Left lobe of liver (tissue), 2 donors: ENCODE results near the gene LRCH4. TPM values are rescaled to one million over a fixed set of nuclear protein-coding genes. Genes with fewer than 3 reads are reported as not detected.
"Not testable (repeated sequence)": the region's sequence is repeated elsewhere in the genome, so short reads cannot be mapped to it uniquely, and the experiment has no call there.

ENCODE experiments used
- ATAC-seq: fragments of 200-7000 bp; cut with Tn5 transposase; one replicate; pipeline ENCODE4 v1.9.1; 2020; ENCODE audit warnings: mild to moderate bottlenecking, moderate library complexity
- DNase-seq: peaks from one replicate; pipeline ENCODE4 v3.0.0-alpha.2; 2020; ENCODE audit warnings: low spot score
- total RNA-seq: library from RNA; stranded (reverse); gene quantifications from one replicate; pipeline ENCODE4 v1.2.1, GENCODE V29; 2021
- donor health status: DM: no; HTN: no; CAD: no; lungs with moderate emphysema.
- donor health status: DM: no; HTN: yes; CAD: no.

Gene LRCH4
- total RNA-seq, 1 donor from 2014 or later: 31.6 TPM

DNA sequence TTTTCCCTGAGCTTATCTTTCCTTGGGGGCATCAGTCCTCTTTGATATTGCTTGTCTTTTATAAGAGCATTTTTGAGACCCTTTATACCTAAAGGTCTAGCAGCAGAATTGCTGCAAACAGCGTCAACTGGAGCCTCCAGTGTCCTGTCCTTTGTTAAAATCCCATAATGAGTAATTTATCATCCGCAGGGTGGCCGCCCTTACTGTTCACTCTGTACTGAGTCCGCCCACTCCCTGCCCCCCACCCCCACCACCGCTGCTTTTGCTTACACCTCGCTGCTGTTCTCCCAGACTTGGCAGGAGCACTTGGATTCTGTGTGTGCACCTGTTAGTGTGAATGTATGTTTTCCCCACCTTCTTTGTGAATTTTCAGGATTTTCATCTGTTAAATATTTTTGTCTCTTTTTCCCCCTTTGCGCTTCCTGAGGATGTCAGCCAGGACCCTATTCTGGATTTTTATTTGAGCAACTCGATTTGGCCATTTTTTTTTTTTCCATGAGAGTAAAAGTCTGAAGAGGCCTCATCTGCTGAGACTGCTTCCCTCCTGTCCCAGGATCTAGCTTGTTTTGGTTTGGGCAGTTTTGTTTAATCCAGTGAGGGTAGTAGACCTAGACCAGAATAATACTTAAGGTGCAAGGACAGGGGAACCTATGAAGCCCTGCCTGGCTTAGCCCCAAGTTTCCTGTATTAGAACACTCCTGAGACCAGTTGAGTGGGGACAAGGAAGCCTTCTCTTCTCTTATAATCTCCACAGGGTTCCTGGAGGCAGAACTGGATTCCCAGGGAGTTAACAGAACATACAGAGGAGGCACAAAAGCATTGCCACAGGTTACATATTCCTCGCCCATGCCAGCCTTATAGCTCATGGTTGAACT lies 38.8 kb downstream of the LRCH4 start:
- DNase-seq (no peak), ATAC-seq (peak; percentile 6)

DNA sequence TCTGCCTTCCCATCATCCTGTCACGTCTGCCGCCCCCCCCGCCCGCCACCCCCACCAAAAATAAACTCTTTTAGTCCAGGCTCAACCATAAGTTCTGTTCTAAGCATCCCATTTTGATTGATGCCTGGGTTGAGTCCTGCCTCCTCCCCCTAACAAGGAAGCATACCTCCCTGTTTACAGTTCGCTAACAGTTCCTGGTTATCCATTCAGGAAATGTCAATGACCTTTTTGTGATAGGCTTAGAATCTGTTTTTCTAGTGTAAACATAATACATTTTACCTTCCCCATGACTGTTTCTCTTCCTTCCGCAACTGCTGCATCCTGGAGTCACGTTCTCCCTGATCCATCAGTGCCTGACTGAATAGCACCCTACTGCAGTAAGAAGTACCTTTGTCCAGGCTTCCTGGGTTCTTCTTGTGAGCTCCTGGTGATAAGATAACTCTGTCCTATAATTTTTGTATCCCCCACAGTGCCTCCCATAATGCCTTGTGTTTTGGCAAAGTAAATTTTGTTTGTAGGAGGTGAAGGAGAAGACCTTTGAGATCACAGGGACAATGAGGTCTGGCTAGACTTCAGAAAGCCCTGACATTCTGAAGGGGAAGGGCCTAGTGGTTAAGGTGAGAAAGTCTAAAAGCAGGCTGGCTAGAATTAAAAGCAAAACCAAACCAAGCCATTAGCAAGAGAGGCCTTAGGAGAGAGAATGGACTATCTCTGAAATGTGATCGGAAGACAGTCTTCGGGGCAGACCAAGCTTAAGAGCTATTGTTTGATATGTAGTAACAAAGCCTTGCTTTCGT lies 39.6 kb downstream of the LRCH4 start:
- no peak for DNase-seq
- peak; percentile 64 for ATAC-seq

DNA sequence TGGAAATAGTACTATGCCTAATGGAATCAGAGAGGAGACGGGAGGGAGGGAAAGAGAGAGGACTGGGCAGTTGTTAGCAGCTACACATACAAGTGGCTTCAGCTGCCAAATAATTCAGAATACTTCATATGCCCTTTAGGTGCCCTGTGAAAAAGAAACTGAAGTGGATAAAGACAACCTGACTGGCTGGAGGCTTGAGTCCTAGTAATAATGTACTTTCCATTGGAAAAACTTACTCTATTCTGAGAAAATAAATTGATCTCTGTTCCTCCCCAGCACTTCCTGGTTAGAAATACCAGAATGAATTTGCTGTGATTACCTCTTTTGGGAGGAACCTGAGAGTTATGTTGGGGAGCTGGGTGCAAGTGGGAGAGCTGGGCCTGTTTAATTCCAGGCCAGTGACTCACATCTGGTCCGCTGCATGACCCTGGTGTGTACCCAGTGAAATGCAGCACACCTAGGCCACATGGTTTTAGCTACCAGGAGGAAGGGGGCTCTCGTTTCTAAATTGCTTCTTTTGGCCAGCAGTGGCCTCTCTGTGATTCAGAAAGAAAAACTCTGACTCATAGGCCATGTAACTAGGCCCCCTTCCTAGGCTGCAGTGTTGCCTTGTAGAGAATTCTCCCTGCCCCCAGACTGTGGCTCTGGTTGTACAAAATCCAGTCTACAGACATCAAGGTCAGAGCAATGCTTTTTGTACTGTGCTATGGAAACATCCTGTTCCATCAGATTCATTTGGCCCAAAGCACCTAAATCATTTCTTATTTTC lies 40.4 kb downstream of the LRCH4 start:
- no peak for DNase-seq

DNA sequence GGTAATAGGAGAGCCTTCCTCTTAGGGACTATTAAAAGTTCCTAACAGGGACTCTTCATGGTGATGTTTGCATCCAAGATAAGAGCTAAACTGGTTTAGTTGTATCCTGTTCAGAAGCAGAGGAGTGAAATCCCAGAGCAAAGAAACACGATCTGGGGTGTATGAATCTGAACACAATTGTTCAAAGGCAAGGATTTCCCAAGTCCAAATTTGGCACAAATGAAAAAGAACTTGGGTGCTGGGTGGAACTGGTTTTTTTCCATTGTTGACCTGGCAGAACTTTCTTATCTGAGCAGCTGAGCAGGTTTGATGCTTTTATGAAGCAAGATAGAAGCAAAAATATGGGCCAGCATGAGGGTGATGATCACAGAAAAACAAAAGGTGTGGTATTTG lies 41.0 kb downstream of the LRCH4 start:
- ATAC-seq: peak; percentile 24
- no peak for DNase-seq

More for the DNA sequence above, 40.4 kb downstream of the LRCH4 start:
- peak; percentile 47 for ATAC-seq

DNA sequence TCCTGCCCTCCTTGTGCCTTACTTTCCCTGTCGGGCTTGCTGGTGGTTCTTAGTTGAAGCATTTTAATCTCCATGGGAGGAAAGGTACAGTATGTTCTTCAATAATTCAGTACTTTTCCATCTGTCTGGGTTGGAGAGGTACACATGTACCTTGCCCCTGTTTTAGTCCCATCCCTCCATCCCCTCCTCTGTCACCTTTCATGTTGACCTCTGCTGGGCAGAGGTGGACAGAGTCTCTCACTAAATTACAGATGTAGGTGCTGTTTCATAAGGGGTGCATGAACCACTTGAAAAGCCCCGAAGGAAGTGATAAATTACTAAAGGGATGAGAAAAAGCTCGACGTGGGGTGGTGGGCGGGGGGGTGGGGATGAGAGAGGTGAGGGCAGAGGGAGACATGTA lies 41.5 kb downstream of the LRCH4 start:
- no peak for DNase-seq
- ATAC-seq: peak; percentile 40

DNA sequence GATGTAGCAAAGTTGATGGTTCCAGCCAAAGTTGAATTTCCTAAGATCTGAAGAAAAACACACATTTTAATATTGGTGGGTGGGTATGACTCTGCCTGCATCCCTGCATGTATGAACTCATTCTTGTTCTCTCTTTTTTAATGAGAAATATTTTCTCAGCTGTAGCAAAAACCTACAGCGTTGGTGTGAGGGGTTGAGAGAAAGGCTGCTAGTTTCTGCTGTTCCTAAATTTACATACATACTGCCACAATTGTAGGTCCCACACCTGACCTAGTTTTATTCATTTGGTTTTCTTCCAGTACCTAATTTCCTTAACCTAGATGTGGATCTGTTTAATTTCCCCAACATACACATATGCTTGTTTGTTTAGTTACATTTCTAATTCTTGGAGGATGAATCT lies 42.3 kb downstream of the LRCH4 start:
- DNase-seq (no peak), ATAC-seq (no peak)

DNA sequence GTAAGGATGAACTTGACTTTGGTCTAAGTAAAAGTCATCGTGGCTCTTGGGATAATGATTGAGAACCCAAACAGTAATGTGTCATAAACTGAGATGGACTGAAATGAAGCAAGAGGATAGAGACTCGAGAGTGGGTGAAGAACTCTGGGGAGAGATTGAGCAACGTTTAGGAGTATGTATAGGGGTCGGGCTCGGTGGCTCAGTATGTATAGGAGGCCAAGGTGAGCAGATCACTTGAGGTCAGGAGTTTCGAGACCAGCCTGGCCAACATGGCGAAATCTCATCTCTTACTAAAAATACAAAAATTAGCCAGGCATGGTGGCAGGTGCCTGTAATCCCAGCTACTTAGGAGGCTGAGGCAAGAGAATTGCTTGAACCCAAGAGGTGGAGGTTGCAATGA lies 44.6 kb downstream of the LRCH4 start:
- not testable (repeated sequence) for DNase-seq, ATAC-seq

DNA sequence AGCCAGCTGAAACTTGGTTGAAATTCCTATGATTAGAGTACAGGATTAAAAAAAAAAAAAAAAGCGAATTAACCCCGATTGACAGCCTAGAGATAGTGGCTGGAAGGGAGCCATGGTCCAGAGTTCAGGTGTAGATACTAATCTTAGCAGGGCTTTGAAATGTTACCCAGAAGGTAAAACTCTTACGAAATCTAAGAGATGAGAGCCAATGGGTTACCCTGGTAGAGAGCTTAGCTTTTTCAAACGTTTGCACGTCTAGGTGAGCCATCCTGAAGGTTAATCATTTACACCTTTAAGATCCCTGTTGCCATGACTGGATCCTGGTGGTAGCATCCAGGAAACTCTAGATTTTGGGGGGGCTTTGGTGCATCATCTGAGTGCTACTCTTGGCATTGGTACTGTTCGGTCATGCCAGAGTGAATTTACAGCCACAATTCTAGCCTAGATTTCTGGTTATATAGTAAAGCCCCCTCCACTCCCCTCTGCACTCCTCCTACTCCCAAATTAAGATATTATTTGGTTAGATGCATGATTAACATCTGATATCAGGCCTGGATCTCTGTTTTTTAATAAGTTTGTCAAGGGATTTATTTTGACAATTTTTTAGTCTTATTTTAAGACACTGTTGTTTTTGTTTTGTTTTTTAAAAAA lies 45.7 kb downstream of the LRCH4 start:
- DNase-seq (peak; percentile 88), ATAC-seq (peak; percentile 43)

DNA sequence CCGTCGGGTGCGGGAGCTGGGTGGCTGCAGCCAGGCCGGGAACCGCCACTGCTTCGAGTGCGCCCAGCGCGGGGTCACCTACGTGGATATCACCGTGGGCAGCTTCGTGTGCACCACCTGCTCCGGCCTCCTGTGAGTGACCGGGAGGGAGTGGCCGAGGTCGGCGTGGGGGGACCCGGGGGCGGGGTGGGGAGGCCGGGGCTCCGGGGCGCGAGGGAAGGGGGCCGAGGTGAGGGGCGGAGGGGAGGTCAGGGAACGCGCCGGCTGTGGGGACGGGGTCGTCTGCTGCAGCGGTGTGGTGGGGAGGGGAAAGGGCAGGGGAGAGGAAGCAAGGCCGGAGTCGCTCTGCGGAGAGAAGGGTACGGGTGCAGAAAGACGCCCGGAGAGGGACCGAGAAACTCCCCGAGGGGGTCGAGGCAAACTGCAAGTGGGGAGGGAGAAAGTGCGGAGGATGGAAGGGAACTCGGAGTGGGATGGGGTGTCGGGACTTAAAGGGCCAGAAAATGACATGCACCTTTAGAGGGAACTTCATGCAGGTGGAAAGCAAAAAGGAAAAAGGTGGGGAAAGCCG lies 46.4 kb downstream of the LRCH4 start:
- DNase-seq (no peak), ATAC-seq (peak; percentile 0)

DNA sequence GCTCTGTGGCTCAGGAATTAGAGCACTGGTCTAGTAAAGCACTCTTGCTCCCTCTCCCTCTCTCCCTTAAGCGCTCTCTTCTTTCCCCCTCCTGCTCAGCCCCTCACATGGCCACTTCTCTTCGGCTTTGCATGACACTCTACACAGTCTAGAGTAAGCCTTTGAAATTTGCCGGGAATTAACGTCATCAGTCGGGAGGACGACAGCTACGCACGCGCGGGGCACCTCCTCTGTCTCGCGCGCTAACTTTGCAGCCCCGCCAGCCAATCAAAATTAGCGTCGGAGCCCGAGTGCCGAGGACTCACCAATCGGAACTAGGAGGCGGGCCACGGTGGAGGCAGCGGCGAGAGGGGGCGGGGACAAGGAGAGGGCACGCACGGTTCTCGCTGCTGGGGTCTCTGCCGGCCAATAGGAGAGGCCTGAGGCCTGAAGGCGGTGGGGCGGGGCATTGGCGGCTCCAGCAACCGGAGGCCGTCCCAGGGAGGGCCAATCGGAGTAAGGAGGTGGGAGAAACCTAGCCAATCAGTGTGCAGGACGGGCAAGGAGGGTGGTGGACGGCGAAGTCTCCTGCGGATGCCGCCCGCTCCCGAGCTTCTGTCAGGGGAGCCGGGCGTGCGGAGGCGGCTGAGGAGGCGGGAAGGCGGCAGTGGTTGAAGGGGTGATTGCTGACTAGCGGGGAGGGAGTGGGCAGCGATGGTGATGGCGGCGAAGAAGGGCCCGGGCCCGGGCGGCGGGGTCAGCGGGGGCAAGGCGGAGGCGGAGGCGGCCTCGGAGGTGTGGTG lies 47.1 kb downstream of the LRCH4 start, which contains the start of gene AGFG2:
TSS of gene AGFG2 (plus strand) at position 550 of the 782 bp plus-strand sequence. CDS start at position 694, 144 bp downstream.
- peak; percentile 86 for ATAC-seq
- DNase-seq: peak; percentile 100

DNA sequence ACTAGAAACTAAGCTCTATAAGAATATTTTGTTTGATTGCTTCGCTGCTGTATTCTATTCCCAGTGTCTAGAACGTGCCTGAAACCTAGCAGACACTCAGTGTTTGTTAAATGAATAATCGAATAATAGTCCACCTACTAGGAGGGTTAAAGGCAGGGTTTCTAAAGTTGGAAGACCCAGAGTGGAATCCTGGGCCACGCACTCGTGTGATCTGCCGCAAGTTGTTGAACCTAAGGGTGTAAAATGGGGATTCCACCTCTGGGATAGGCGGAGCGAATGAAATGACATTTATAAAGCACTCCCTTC lies 47.6 kb downstream of the LRCH4 start:
- ATAC-seq: no peak
- DNase-seq: no peak

DNA sequence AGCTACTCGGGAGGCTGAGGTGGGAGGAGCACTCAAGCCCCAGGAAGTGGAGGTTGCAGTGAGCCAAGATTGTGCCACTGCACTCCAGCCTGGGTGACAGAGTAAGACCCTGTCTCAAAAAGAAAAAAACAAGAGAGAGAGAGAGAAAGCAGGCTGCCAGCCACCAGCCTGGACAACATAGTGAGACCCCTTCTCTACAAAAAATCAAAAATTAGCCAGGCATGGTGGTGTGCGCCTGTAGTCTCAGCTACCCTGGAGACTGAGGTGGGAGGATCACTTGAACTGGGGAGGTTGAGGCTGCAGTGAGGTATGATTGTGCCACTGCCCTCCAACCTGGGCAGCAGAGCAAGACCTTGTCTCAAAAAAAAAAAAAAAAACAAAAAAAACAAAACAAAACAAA lies 49.2 kb downstream of the LRCH4 start:
- ATAC-seq, DNase-seq: not testable (repeated sequence)

DNA sequence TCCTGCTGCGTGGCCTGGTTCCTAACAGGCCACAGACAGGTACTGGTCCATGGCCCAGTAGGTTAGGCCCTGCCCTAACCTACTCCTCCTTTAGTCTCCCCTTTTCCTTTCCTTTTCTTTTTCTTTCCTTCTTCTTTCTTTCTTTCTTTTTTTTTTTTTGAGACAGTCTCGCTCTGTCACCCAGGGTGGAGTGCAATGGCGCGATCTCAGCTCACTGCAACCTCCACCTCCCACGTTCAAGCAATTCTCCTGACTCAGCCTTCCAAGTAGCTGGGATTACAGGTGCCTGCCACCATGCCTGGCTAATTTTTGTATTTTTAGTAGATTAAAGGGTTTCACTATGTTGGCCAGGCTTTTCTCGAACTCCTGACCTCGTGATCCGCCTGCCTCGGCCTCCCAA lies 49.9 kb downstream of the LRCH4 start:
- DNase-seq, ATAC-seq: not testable (repeated sequence)

DNA sequence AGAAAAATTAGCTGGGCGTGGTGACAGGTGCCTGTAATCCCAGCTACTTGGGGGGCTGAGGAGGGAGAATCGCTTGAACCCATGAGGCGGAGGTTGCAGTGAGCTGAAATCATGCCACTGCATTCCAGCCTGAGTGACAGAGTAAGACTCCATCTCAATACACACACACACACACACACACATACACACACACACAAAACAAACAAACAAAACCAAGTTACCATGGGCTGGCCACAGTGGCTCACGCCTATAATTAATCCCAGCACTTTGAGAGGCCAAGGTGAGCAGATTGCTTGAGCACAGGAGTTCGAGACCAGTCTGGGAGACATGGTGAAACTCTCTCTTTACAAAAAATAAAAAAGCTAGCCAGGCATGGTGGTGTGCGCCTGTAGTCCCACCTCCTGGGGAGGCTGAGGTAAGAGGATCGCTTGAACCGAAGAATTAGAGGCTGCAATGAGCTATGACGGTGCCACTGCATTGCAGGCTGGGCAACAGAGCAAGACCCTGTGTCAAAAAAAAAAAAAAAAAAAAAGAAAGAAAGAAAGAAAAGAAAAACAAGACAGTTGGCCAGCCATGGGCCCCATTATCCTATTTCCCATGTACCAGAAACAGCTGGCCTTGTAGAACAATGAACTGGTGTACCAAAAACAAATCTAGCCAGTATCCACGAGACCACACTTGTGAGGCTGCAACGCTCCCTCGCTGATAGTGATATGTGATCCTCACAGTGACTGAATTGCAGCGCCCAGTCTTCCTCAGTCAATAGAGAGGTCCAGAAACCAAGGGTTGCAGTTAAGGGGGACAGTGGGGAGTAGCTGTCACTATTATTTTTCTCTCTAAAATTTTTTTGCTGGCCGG lies 53.5 kb downstream of the LRCH4 start:
- no peak for ATAC-seq
- no peak for DNase-seq

DNA sequence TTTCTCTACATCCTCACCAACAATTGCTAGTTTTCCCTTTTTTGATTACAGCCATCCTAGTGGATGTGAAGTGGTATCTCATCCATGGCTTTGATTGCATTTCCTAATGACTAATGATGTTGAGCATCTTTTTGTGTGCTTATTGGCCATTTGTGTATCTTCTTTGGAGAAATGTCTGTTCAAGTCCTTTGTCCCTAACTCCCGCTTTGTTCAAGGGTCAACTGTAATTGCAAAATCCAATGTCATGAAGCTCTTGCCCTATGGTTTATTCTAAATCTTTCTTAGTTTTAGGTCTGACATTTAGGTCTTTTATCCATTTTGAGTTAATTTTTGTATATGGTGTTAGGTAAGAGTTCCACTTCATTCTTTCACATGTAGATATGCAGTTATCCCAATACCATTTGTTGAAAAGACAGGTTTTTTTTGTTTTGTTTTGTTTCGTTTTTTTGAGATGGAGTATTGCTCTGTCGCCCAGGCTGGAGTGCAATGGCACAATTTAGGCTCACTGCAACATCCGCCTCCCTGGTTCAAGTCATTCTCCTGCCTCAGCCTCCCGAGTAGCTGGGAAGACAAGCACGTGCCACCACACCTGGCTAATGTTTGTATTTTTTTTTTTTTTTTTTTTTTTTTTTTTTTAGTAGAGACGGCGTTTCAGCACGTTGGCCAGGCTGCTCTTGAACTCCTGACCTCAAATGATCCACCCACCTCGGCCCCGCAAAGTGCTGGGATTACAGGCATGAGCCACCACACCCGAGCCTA lies 57.6 kb downstream of the LRCH4 start:
- peak; percentile 56 for ATAC-seq
- not testable (repeated sequence) for DNase-seq
